ENCODE data around the gene AMOTL1.
"Not testable (repeated sequence)": the region's sequence is repeated elsewhere in the genome, so short reads cannot be mapped to it uniquely, and the experiment has no call there.

AMOTL1 gene

DNA sequence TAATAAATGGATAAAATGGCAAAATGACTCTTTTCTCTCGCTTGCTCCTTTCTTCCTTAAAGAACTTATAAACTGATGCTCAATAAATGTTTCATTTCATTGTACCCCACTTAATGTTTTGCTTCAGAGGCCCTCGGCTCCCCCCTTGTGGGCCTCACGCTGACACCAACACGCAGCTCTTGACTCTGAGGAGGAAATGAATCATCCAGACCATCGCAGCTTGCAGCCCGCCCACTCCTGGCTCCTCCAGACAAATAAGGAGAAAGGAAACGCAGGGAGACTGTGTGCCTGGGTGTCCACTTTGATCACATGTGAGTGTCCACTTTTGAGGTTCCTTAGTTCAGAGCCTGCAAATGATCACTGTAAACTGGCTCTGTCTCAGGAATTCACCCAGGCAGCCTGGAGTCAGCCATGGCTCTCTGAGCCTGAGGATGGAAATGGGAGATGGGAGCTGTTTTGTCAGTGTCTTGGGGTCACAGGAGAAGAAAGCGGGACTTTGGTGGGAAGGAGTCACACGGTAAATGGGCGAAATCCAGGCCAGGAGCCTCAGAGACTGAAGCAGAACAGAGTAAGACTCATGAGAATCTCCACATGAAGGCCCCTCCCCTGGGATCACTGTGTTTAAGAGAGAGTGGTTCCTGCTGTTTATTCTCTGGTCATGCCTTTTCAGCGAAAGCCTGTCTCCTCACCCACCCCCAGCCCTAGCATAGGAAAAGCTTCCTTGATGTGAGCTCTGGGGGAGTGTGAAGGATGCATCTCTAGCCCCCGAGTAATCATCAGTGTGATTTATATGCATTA lies 108.7 kb downstream of the AMOTL1 start:
- peak; percentile 89 for DNase-seq (ENCODE audit: low read depth, low spot score)

DNA sequence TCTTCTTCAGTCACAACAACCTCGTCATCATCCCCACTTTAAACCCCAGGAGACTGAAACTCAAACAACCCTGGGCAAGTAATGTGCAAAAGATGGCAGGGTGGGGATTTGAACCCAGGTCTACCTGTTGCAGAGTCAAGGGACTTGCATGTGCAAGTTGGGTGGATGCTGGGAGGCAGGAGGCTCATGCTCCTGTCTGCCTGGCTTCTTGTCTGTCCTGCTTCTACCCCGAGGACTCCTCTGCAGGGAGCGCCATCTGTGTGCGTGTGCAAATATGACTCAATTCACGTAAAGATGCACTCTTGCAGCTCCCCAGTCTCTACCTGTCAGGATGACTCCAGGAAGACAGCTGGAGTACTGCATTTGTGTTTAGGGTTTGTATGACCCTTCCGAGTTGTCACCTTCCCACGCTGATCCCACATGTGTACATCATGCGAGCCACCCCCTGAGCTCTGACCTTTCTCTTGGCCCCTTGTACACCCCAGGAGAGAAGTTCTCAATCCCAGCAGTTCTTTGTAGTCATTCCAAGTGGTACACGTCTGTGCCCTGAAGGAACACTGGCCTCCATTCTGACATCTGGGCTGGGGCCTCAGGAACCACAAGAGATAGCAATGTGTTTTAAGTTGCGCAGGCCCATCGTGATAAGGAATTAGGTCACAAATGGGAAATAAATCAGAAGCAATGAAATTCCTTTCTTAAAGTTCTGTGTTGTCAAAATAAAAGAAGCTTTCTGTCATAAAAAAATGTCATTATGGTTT lies 109.5 kb downstream of the AMOTL1 start:
- DNase-seq (ENCODE audit: low read depth, low spot score), result no peak

DNA sequence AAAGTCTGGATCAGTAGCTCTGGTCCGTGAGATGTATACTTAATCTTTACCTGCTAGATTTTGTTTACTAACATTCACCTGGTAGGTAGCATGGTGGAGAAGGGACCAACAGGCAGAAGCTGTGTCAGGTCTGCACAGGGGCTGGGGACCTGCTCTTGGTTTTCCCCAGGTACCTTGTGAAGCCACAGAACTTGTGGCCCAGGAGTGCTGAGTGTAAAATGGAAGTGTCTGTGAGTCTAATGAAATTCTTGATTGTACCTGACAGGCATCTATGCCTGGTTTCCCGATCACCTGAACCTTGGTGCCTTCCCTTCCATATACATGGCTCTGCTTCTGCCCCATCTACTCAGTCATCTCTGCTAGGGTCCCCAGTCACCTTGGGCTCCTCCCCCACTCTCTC lies 110.8 kb downstream of the AMOTL1 start:
- no peak for DNase-seq (ENCODE audit: low read depth, low spot score)

- DNase-seq (ENCODE audit: low read depth, low spot score), result no peak
These were observed 112.1 kb downstream of the AMOTL1 start for GRCh38 chr11:94880216-94880615.

- no peak for DNase-seq (ENCODE audit: low read depth, low spot score)
These were observed 114.8 kb downstream of the AMOTL1 start for GRCh38 chr11:94882931-94883330.

GRCh38 chr11:94883878-94884277 lies 115.7 kb downstream of the AMOTL1 start:
- no peak for DNase-seq (ENCODE audit: low read depth, low spot score)

DNA sequence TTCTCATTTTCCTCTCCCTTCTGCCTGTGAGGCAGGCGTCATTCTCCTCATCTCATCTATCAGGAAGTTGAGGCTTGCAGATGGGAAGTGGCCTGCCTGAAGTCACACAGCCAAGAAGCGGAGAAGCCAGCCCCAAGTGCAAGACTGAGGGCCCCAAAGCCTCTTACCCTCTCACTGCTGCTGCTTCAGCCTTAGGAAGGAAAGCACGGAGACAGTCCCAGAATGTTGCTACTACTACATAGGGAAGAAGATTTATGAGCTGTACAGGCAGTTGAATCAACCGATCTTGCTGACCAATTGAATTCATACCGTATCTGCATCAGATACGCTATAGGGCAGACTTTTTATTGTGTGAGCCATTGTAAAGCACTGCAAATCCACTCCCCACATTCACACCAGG lies 116.2 kb downstream of the AMOTL1 start:
- DNase-seq (ENCODE audit: low read depth, low spot score), result no peak

DNA sequence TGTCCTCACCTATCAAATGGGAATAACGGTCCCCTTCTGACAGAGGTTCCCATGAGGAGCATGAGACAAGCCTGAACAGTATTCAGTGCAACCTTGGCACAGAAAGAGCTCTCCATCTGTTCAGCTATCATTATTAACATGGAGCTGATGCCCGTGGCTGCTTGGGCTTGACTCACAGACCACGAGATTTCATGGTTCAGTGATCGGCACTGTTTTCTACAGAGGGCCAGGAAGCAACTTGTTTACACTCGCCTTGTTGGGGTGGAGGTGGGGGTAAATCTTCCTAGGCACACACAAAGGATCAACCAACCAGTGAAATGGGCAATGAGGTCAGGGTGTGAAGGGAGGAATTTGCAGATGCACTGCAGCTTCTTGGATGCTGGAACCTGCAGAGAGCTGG lies 117.0 kb downstream of the AMOTL1 start:
- no peak for DNase-seq (ENCODE audit: low read depth, low spot score)

- DNase-seq (ENCODE audit: low read depth, low spot score), result no peak
These were observed 117.4 kb downstream of the AMOTL1 start for GRCh38 chr11:94885581-94885980.

- no peak for DNase-seq (ENCODE audit: low read depth, low spot score)
These were observed 120.0 kb downstream of the AMOTL1 start for GRCh38 chr11:94888204-94888603.

DNA sequence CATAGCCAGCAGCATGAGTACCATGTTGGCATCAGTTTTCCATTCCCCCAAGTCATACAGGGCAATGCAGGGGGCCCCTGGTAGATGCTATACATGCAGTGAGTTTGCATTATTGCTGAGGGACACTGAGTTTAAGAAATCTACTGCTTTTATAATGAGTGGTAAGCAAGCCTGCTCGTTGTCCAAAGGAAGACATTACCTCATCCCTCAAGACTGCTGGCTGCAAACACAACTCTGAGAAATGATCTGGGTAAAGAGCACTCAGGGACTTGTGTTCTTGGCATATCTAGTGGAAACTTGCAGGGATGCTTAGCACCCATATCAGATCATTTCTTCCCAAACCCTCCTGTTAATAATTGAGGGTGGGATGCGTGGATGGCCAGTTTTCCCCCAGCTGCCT lies 127.3 kb downstream of the AMOTL1 start:
- no peak for DNase-seq (ENCODE audit: low read depth, low spot score)

GRCh38 chr11:94895971-94896370 lies 127.8 kb downstream of the AMOTL1 start:
- no peak for DNase-seq (ENCODE audit: low read depth, low spot score)

DNA sequence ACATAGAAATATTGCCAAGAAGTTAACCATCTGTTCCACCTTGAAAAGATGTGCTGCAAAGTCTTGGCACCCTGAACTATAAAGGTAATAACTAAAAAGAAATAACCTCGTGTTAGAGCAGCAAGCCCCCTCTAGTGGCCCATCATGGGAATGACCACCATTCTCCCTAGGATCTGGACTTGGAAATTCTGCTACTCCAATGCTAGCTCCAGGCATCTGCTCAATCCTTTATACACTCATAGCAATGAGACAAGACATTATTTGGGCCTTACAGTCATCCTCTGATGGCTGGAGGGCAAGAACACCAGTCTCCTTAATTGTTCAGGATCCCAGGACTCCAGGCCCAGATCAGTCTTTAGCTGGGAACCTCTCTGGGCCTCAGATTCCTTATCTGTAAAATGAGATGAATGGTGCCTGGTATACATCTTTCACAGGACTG lies 129.2 kb downstream of the AMOTL1 start:
- no peak for DNase-seq (ENCODE audit: low read depth, low spot score)

DNA sequence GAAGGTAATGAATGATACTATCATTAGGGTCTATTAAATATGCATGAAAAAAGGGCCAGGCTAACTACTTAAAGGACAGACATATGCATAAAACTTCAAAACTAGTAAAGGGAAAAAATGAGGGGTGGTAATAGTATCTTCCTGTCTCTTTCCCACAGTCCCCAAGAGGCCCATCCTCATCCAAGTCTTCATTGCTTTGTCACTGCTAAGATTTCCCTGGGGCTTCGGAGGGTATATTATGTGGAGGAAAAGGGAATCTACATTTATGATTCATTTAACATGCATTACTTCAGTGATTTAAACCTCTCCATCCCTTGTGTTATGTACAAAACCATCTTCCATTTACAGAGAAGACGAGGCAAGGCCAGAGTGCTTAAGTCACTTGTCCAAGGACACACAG lies 139.1 kb downstream of the AMOTL1 start:
- no peak for DNase-seq (ENCODE audit: low read depth, low spot score)

GRCh38 chr11:94909371-94909820 lies 141.2 kb downstream of the AMOTL1 start:
- no peak for DNase-seq (ENCODE audit: low read depth, low spot score)

GRCh38 chr11:94910270-94910669 lies 142.1 kb downstream of the AMOTL1 start:
- DNase-seq (ENCODE audit: low read depth, low spot score), result no peak

- DNase-seq (ENCODE audit: low read depth, low spot score), result no peak
These were observed 142.6 kb downstream of the AMOTL1 start for GRCh38 chr11:94910779-94911178.

DNA sequence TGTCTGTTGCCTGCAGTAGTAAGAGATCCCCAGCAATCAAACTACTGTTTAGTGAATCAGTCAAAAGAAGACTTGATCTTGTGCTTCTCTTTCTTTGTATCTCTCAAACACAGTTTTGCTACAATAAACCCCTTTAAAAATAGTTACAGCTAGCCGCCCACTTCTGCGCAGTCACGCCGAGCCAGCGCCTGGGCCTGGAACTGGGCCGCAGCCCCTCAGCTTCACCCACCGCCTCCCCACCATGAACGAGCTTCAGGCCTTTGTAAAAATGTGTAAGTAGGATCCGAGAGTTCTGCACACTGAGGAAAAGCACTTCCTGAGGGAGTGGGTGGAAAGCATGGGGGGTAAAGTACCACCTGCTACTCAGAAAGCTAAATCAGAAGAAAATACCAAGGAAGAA lies 144.7 kb downstream of the AMOTL1 start:
- no peak for DNase-seq (ENCODE audit: low read depth, low spot score)

DNA sequence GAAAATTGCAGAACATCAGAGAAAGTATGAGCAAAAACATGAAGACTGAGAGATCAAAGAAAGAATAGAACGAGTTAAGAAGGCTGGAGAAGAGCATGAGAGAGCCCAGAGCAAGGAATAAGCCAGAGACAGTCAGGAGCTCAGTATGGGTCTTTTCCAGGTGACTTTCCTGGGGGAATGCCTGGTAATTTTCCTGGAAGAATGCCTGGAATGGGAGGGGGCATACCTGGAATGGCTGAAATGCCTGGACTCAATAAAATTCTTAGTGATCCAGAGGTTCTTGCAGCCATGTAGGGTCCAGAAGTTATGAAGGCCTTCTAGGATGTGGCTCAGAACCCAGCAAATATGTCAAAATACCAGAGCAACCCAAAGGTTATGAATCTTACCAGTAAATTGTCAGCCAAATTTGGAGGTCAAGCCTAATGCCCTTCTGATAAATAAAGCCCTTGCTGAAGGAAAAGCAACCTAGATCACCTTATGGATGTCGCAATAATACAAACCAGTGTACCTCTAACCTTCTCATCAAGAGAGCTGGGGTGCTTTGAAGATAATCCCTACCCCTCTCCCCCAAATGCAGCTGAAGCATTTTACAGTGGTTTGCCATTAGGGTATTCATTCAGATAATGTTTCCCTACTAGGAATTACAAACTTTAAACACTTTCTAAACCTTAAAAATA lies 145.7 kb downstream of the AMOTL1 start:
- not testable (repeated sequence) for DNase-seq (ENCODE audit: low read depth, low spot score)

DNA sequence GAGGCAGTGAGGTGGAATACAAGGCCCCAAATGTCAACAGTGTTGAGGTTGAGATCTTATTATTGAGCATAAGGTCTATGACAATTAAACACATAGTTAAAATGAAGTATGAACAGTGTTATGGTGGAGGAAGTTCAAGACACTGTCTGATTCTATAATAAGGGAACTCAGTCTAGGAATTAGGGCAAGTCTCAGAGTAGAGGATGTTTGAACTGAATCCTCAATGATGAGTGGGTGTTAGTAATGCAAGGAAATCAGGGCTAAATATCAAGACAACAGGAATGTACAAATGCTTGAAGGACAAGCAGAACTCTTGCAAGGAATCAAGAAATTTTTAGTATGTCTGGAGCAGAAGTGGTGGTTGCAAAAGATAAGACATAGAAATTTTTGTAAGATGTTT lies 152.2 kb downstream of the AMOTL1 start:
- no peak for DNase-seq (ENCODE audit: low read depth, low spot score)

- DNase-seq (ENCODE audit: low read depth, low spot score), result no peak
These were observed 154.3 kb downstream of the AMOTL1 start for GRCh38 chr11:94922321-94923003.

- no peak for DNase-seq (ENCODE audit: low read depth, low spot score)
These were observed 154.8 kb downstream of the AMOTL1 start for GRCh38 chr11:94923004-94923334.

Measured in brain pericyte (primary cell).